ENCODE results near the gene MYBBP1A. TPM values are rescaled to one million over a fixed set of nuclear protein-coding genes. Genes with fewer than 3 reads are reported as not detected.

The MYBBP1A gene
- total and polyA plus RNA-seq, 2 experiments from 2014 or later, result 70.7 to 213 TPM

DNA sequence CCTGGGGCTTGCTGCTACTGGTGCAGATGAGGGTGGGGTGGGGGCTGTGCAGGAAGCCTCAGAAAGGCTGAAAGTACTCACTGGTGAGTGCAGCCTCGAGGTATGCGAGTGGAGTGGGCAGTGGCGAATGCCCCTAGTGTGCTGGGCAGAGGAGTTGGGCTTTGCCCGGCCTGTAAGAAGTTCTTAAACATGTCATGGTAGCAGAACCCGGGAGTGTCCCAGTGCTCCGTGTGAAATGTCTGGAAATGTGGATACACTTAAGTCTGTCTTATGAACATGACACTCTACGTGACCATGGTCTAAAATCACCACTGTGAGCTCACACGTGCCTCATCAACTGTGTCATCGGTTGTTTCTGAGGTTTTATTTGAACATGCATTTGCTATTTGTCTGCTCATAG lies 30.9 kb upstream of the MYBBP1A start (continued):
- TF ChIP-seq, protein P1, sequence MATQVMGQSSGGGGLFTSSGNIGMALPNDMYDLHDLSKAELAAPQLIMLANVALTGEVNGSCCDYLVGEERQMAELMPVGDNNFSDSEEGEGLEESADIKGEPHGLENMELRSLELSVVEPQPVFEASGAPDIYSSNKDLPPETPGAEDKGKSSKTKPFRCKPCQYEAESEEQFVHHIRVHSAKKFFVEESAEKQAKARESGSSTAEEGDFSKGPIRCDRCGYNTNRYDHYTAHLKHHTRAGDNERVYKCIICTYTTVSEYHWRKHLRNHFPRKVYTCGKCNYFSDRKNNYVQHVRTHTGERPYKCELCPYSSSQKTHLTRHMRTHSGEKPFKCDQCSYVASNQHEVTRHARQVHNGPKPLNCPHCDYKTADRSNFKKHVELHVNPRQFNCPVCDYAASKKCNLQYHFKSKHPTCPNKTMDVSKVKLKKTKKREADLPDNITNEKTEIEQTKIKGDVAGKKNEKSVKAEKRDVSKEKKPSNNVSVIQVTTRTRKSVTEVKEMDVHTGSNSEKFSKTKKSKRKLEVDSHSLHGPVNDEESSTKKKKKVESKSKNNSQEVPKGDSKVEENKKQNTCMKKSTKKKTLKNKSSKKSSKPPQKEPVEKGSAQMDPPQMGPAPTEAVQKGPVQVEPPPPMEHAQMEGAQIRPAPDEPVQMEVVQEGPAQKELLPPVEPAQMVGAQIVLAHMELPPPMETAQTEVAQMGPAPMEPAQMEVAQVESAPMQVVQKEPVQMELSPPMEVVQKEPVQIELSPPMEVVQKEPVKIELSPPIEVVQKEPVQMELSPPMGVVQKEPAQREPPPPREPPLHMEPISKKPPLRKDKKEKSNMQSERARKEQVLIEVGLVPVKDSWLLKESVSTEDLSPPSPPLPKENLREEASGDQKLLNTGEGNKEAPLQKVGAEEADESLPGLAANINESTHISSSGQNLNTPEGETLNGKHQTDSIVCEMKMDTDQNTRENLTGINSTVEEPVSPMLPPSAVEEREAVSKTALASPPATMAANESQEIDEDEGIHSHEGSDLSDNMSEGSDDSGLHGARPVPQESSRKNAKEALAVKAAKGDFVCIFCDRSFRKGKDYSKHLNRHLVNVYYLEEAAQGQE (IDR thresholded peaks at IDR 0.05; ENCODE audit: unreplicated experiment), result no peak
- TF ChIP-seq CREB1 (CRISPR knock-in tag; IDR thresholded peaks at IDR 0.05; ENCODE audit: low read depth) (no peak), NANOG (IDR thresholded peaks at IDR 0.05; ENCODE audit: borderline replicate concordance) (no peak), STAT1 (IDR thresholded peaks at IDR 0.05; ENCODE audit: unreplicated experiment) (no peak), EZH2 (IDR thresholded peaks at IDR 0.05; ENCODE audit: low read depth, unreplicated experiment) (no peak)

DNA sequence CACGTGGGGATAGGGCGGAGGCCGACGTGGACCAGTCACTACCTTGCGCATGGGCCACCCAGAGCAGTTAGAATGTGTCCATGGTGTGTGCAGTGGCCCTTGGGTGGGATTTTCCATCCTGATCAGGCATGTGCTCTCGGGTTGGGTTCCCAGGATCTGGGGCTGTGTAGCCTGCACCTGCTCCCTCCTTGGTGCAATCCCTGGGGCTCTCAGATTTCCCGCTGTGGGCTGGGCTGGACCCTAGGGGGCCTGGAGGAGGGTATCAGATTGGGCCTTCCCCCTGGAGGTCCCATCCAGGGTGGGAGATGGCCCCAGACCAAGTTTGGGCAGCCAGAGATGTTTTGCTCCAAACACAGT lies 30.4 kb upstream of the MYBBP1A start:
- no peak overlapping the region for H2AFZ ChIP-seq
- H3K27ac ChIP-seq (ENCODE audit: low read depth), result no peak overlapping the region
- H3K9me3 Mint-ChIP-seq, result no peaks in the 10 kb centered on the region
- H3K36me3 Mint-ChIP-seq (ENCODE audit: low read depth), result no peaks in the 10 kb centered on the region
- peaks cover 29% of the 10 kb centered on the region for H3K4me1 Mint-ChIP-seq
- peak overlapping the region; percentile 94; the same call in 1 of the 2 replicates for H3K4me2 ChIP-seq
- H3K27ac Mint-ChIP-seq, result no peak overlapping the region
- H3F3A ChIP-seq (replicated peaks; ENCODE audit: low read depth), result no peaks in the 10 kb centered on the region
- H3K27me3 ChIP-seq (ENCODE audit: insufficient read depth), result peaks cover 39% of the 10 kb centered on the region
- H3K4me1 ChIP-seq (ENCODE audit: insufficient read depth), result peaks cover 9% of the 10 kb centered on the region
- peaks cover 50% of the 10 kb centered on the region for H3K27me3 Mint-ChIP-seq (ENCODE audit: insufficient read depth, low read depth, poor library complexity)
- peak overlapping the region; percentile 74 for H3K4me3 ChIP-seq
- H4K20me1 ChIP-seq (replicated peaks; ENCODE audit: insufficient read depth), result no peaks in the 10 kb centered on the region
- no peaks in the 10 kb centered on the region for H3K36me3 ChIP-seq (ENCODE audit: insufficient read depth)
- peak overlapping the region; percentile 73 for H3K4me3 Mint-ChIP-seq
- ATAC-seq, result no peak
- no peak for DNase-seq (ENCODE audit: low spot score)
- H3K9me2 ChIP-seq (ENCODE audit: insufficient read depth), result no peaks in the 10 kb centered on the region
- H3K79me2 ChIP-seq (replicated peaks; ENCODE audit: insufficient read depth), result no peaks in the 10 kb centered on the region
- TF ChIP-seq, protein P2, sequence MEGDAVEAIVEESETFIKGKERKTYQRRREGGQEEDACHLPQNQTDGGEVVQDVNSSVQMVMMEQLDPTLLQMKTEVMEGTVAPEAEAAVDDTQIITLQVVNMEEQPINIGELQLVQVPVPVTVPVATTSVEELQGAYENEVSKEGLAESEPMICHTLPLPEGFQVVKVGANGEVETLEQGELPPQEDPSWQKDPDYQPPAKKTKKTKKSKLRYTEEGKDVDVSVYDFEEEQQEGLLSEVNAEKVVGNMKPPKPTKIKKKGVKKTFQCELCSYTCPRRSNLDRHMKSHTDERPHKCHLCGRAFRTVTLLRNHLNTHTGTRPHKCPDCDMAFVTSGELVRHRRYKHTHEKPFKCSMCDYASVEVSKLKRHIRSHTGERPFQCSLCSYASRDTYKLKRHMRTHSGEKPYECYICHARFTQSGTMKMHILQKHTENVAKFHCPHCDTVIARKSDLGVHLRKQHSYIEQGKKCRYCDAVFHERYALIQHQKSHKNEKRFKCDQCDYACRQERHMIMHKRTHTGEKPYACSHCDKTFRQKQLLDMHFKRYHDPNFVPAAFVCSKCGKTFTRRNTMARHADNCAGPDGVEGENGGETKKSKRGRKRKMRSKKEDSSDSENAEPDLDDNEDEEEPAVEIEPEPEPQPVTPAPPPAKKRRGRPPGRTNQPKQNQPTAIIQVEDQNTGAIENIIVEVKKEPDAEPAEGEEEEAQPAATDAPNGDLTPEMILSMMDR (conservative IDR thresholded peaks at IDR 0.05; ENCODE audit: low read depth in 2 of 2), result no peak
- no peak for TF ChIP-seq ZNF114 (CRISPR knock-in tag; IDR thresholded peaks at IDR 0.05)
- TF ChIP-seq, protein P1 (IDR thresholded peaks at IDR 0.05; ENCODE audit: unreplicated experiment), result no peak
- no peak for TF ChIP-seq POLR2AphosphoS5 (IDR thresholded peaks at IDR 0.05; ENCODE audit: low read depth)
- TF ChIP-seq, protein P3, sequence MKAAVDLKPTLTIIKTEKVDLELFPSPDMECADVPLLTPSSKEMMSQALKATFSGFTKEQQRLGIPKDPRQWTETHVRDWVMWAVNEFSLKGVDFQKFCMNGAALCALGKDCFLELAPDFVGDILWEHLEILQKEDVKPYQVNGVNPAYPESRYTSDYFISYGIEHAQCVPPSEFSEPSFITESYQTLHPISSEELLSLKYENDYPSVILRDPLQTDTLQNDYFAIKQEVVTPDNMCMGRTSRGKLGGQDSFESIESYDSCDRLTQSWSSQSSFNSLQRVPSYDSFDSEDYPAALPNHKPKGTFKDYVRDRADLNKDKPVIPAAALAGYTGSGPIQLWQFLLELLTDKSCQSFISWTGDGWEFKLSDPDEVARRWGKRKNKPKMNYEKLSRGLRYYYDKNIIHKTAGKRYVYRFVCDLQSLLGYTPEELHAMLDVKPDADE (IDR thresholded peaks at IDR 0.05), result no peak
- TF ChIP-seq EZH2phosphoT487 (IDR thresholded peaks at IDR 0.05; ENCODE audit: unreplicated experiment), result no peak
- TF ChIP-seq EZH2 (IDR thresholded peaks at IDR 0.05; ENCODE audit: low read depth, unreplicated experiment), result no peak
- no peak for TF ChIP-seq CREB1 (CRISPR knock-in tag; IDR thresholded peaks at IDR 0.05; ENCODE audit: low read depth)
- no peak for TF ChIP-seq STAT1 (IDR thresholded peaks at IDR 0.05; ENCODE audit: unreplicated experiment)
